RWPE2 (cell line): ENCODE data around the gene ZBTB7C.
A peak's percentile ranks its signal among the peaks of the same experiment; 100 is the strongest.

Source experiments
- ATAC-seq: fragments of 200-7000 bp; cut with Tn5 transposase; 3 replicates; pipeline ENCODE4 v1.9.1; 2021; ENCODE audit warnings: low read depth
- DNase-seq: peaks from one replicate; pipeline ENCODE4 v3.0.0-alpha.2; 2020; ENCODE audit warnings: low spot score
- H3K27ac ChIP-seq: fragments of 450-650 bp; 2 replicates; pipeline ENCODE4 v1.5.1; 2017; ENCODE audit warnings: mild to moderate bottlenecking; ENCODE audit not compliant: poor library complexity, severe bottlenecking
- H3K27me3 ChIP-seq: fragments of 250-450 bp; sonication (Bioruptor Pico); 2 replicates; pipeline ENCODE4 v1.5.1; 2021; ENCODE audit warnings: mild to moderate bottlenecking, moderate library complexity; ENCODE audit not compliant: insufficient read depth, poor library complexity, severe bottlenecking
- H3K36me3 ChIP-seq: fragments of 250-450 bp; sonication (Bioruptor Pico); 2 replicates; pipeline ENCODE4 v1.5.1; 2020; ENCODE audit warnings: low read depth, mild to moderate bottlenecking, moderate library complexity
- H3K4me1 ChIP-seq: fragments of 250-450 bp; sonication (Bioruptor Pico); 2 replicates; pipeline ENCODE4 v1.5.1; 2021; ENCODE audit warnings: mild to moderate bottlenecking, moderate library complexity; ENCODE audit not compliant: insufficient read depth, poor library complexity, severe bottlenecking
- H3K4me3 ChIP-seq: fragments of 250-450 bp; sonication (Bioruptor Pico); 2 replicates; pipeline ENCODE4 v1.5.1; 2021; ENCODE audit warnings: mild to moderate bottlenecking, moderate library complexity; ENCODE audit not compliant: severe bottlenecking
- H3K9me3 ChIP-seq: fragments of 250-450 bp; sonication (Bioruptor Pico); 2 replicates; pipeline ENCODE4 v1.5.1; 2021; ENCODE audit warnings: mild to moderate bottlenecking, moderate library complexity; ENCODE audit not compliant: severe bottlenecking
- TF ChIP-seq, protein P1 (sequence below): fragments of 450-650 bp; IDR thresholded peaks from one replicate; pipeline ENCODE4 v1.5.1; 2017; ENCODE audit warnings: mild to moderate bottlenecking, moderate library complexity; ENCODE audit not compliant: poor library complexity, severe bottlenecking

ZBTB7C gene

GRCh38 chr18:48133671-48134251 is 275.4 kb downstream of the ZBTB7C start:
- ATAC-seq (peak; percentile 83), DNase-seq (no peak)
- H3K27me3 ChIP-seq = peaks cover 36% of the 10 kb centered on the region
- H3K36me3 ChIP-seq = no peaks in the 10 kb centered on the region
- H3K4me1 ChIP-seq = peaks cover 2% of the 10 kb centered on the region
- no peak overlapping the region for H3K4me3 ChIP-seq
- H3K27ac ChIP-seq = no peak overlapping the region
- TF ChIP-seq, protein P1, sequence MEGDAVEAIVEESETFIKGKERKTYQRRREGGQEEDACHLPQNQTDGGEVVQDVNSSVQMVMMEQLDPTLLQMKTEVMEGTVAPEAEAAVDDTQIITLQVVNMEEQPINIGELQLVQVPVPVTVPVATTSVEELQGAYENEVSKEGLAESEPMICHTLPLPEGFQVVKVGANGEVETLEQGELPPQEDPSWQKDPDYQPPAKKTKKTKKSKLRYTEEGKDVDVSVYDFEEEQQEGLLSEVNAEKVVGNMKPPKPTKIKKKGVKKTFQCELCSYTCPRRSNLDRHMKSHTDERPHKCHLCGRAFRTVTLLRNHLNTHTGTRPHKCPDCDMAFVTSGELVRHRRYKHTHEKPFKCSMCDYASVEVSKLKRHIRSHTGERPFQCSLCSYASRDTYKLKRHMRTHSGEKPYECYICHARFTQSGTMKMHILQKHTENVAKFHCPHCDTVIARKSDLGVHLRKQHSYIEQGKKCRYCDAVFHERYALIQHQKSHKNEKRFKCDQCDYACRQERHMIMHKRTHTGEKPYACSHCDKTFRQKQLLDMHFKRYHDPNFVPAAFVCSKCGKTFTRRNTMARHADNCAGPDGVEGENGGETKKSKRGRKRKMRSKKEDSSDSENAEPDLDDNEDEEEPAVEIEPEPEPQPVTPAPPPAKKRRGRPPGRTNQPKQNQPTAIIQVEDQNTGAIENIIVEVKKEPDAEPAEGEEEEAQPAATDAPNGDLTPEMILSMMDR = no peak
- no peaks in the 10 kb centered on the region for H3K9me3 ChIP-seq

GRCh38 chr18:48132797-48133655 is 276.2 kb downstream of the ZBTB7C start:
- DNase-seq (no peak), ATAC-seq (no peak)
- Histone ChIP-seq H3K27ac (no peak overlapping the region), H3K36me3 (no peaks in the 10 kb centered on the region), H3K4me3 (no peak overlapping the region), H3K27me3 (peaks cover 29% of the 10 kb centered on the region), H3K4me1 (peaks cover 2% of the 10 kb centered on the region), H3K9me3 (no peaks in the 10 kb centered on the region)
- TF ChIP-seq, protein P1 = no peak

DNA sequence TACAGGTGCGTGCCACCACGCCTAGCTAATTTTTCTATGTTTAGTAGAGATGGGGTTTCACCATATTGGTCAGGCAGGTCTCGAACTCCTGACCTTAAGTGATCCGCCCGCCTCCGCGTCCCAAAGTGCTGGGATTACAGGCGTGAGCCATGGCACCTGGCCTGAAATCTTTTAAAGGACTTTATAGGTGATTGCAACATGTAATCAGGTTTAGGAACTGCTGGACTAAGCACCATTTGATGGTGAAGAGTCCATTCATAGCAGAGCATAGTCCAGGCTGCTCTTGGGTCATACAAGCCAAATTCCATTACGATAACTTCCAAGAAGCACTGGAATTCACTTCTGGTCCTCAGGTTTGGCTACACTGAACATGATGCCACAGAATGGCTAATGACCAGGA is 278.1 kb downstream of the ZBTB7C start:
- H3K4me1 ChIP-seq = peaks cover 2% of the 10 kb centered on the region
- H3K27me3 ChIP-seq = peaks cover 11% of the 10 kb centered on the region
- no peak overlapping the region for H3K27ac ChIP-seq
- no peak for DNase-seq
- H3K4me3 ChIP-seq = no peak overlapping the region
- TF ChIP-seq, protein P1 = no peak
- ATAC-seq = no peak
- no peaks in the 10 kb centered on the region for H3K36me3 ChIP-seq
- H3K9me3 ChIP-seq = no peaks in the 10 kb centered on the region

GRCh38 chr18:48129621-48130082 is 279.5 kb downstream of the ZBTB7C start:
- TF ChIP-seq, protein P1 = no peak
- Histone ChIP-seq H3K27ac (no peak overlapping the region), H3K9me3 (no peaks in the 10 kb centered on the region), H3K4me1 (peaks cover 2% of the 10 kb centered on the region), H3K4me3 (no peak overlapping the region), H3K36me3 (no peaks in the 10 kb centered on the region), H3K27me3 (no peaks in the 10 kb centered on the region)
- ATAC-seq = no peak
- no peak for DNase-seq
